CD4-positive, alpha-beta T cell (primary cell): ENCODE results near the gene NTRK1. TPM values are rescaled to one million over a fixed set of nuclear protein-coding genes. Genes with fewer than 3 reads are reported as not detected.

Experiments
- ATAC-seq: fragments of 200-7000 bp; cut with Tn5 transposase; one replicate; pipeline ENCODE4 v1.10.0; 2022; ENCODE audit warnings: mild to moderate bottlenecking; ENCODE audit not compliant: poor library complexity
- CTCF ChIA-PET: fragments of 350-600 bp; sonication (Branson Sonifier 250); formaldehyde crosslinking; loops from one replicate; lab custom pipeline; 2021; ENCODE audit warnings: antibody characterized with exemption, inconsistent platforms; lab: Charles Lee
- POLR2A ChIA-PET: fragments of 350-600 bp; sonication (Branson Sonifier 250); formaldehyde crosslinking; loops from one replicate; lab custom pipeline; 2021; ENCODE audit warnings: antibody characterized with exemption, inconsistent platforms; lab: Charles Lee
- DNase-seq, 14 experiments: peaks; one replicate each; pipeline ENCODE4 v3.0.0-alpha.2; 2013 to 2020; ENCODE audit warnings: mixed read lengths in 2 of 14
- H3K27ac ChIP-seq, 2 donors: one replicate each; pipeline versions ENCODE4 v1.5.1 to v1.7.0; 2013; ENCODE audit warnings: low read length in 2 of 2, low read depth in 1 of 2, mild to moderate bottlenecking in 1 of 2
- H3K27me3 ChIP-seq, 2 experiments: 1 replicate in 1 of 2; 2 replicates in 1 of 2; pipeline versions ENCODE4 v1.6.1 to v1.7.0; 2013; ENCODE audit warnings: low read length in 2 of 2, control low read depth in 1 of 2, mild to moderate bottlenecking in 1 of 2, moderate library complexity in 1 of 2; ENCODE audit not compliant: insufficient read depth in 2 of 2, control insufficient read depth in 1 of 2
- H3K36me3 ChIP-seq: one replicate; pipeline ENCODE4 v1.6.1; 2013; ENCODE audit warnings: low read length, control low read depth; ENCODE audit not compliant: insufficient read depth
- H3K4me1 ChIP-seq: one replicate; pipeline ENCODE4 v1.6.1; 2013; ENCODE audit warnings: low read length, control low read depth; ENCODE audit not compliant: insufficient read depth
- H3K4me3 ChIP-seq: one replicate; pipeline ENCODE4 v1.5.1; 2013; ENCODE audit warnings: mild to moderate bottlenecking, low read length, moderate library complexity
- H3K9me3 ChIP-seq, 2 experiments: 1 replicate in 1 of 2; 2 replicates in 1 of 2; pipeline versions ENCODE4 v1.6.1 to v1.7.0; 2013; ENCODE audit warnings: low read length in 2 of 2, mild to moderate bottlenecking in 2 of 2, control low read depth in 1 of 2, moderate library complexity in 1 of 2; ENCODE audit not compliant: control insufficient read depth in 1 of 2, insufficient read depth in 1 of 2
- H3K27ac Mint-ChIP-seq: one replicate; pipeline ENCODE4 v1.8.0; 2020; ENCODE audit warnings: mixed read lengths
- H3K27me3 Mint-ChIP-seq: one replicate; pipeline ENCODE4 v1.8.0; 2021; ENCODE audit warnings: mixed read lengths
- H3K36me3 Mint-ChIP-seq: one replicate; pipeline ENCODE4 v1.8.0; 2021; ENCODE audit warnings: low read depth, mixed read lengths
- H3K4me1 Mint-ChIP-seq: one replicate; pipeline ENCODE4 v1.8.0; 2021; ENCODE audit warnings: low read depth, mixed read lengths
- H3K4me3 Mint-ChIP-seq: one replicate; pipeline ENCODE4 v1.8.0; 2020; ENCODE audit warnings: mild to moderate bottlenecking, mixed read lengths
- H3K9me3 Mint-ChIP-seq: one replicate; pipeline ENCODE4 v1.8.0; 2020; ENCODE audit warnings: mixed read lengths
- CTCF ChIP-seq: fragments of 200-600 bp; IDR thresholded peaks from one replicate; pipeline ENCODE4 v1.8.0; 2022; ENCODE audit warnings: antibody characterized with exemption, mild to moderate bottlenecking
- intact Hi-C, 2 experiments: fragments of 100-400 bp; cut with DNase I in 1 of 2; cut with micrococcal nuclease in 1 of 2; formaldehyde crosslinking; loops; one replicate each; pipeline versions ENCODE4 v1.15.1 to v1.9.0; 2023 to 2025; cut with DNase I, micrococcal nuclease
- total RNA-seq, 174 experiments: library from RNA in 2 of 174; stranded (reverse) in 2 of 174; gene quantifications; one replicate each; pipeline ENCODE4 v1.2.3 and lab custom pipeline; 2021 to 2026

NTRK1 gene
- total RNA-seq, 2 experiments from 2014 or later: 0.42 to 0.52 TPM

- intact Hi-C loops: loop anchor here (1.0 to 10.0 kb wide), 6 partner anchors 20 to 171 kb away; partner anchors contain the start of genes ISG20L2 (in 1 of the 2), METTL25B (in 1 of the 2) and SH2D2A (in 1 of the 2)
- Histone ChIP-seq H3K27me3 (peaks cover 50 to 59% of the 10 kb centered on the region in 2 experiments), H3K27ac (no peak overlapping the region), H3K4me1 (peaks cover 29% of the 10 kb centered on the region), H3K9me3 (peaks cover 0 to 7% of the 10 kb centered on the region in 2 experiments), H3K4me3 (peak overlapping the region; percentile 52), H3K36me3 (no peaks in the 10 kb centered on the region)
- peaks cover 70% of the 10 kb centered on the region for H3K27me3 Mint-ChIP-seq
- no peak overlapping the region for H3K27ac Mint-ChIP-seq
- H3K9me3 Mint-ChIP-seq: no peaks in the 10 kb centered on the region
- no peak for TF ChIP-seq CTCF
- POLR2A ChIA-PET: interaction anchor here (0.5 to 2.9 kb wide), 10 partner anchors 11 to 169 kb away, joined by 3 to 20 read pairs (median 8); partner anchors contain the start of gene SH2D2A
- H3K36me3 Mint-ChIP-seq: no peaks in the 10 kb centered on the region
- H3K4me1 Mint-ChIP-seq: peaks cover 30% of the 10 kb centered on the region
- ATAC-seq: peak; percentile 35
- DNase-seq: peak in 5 of 14 experiments; percentile 15 to 59 (median 28)
- CTCF ChIA-PET: interaction anchor here (0.7 to 3.5 kb wide), 27 partner anchors 8 to 170 kb away, joined by 3 to 87 read pairs (median 7); partner anchors contain the start of genes ISG20L2, METTL25B, MRPL24 and PRCC
- H3K4me3 Mint-ChIP-seq: peak overlapping the region; percentile 81
Measured at GRCh38 chr1:156859523-156860112, 1.0 kb upstream of the NTRK1 start.

- intact Hi-C loops: loop anchor here (1.0 to 10.0 kb wide), 6 partner anchors 21 to 171 kb away; partner anchors contain the start of genes ISG20L2 (in 1 of the 2), METTL25B (in 1 of the 2) and SH2D2A (in 1 of the 2)
- ATAC-seq (peak; percentile 54), DNase-seq (peak; percentile 24 to 77 (median 50))
- no peaks in the 10 kb centered on the region for H3K36me3 Mint-ChIP-seq
- Histone ChIP-seq H3K36me3 (no peaks in the 10 kb centered on the region), H3K27me3 (peaks cover 53 to 62% of the 10 kb centered on the region in 2 experiments), H3K4me1 (peaks cover 29% of the 10 kb centered on the region), H3K4me3 (peak overlapping the region; percentile 52), H3K27ac (no peak overlapping the region), H3K9me3 (peaks cover 0 to 7% of the 10 kb centered on the region in 2 experiments)
- H3K27me3 Mint-ChIP-seq: peaks cover 75% of the 10 kb centered on the region
- H3K4me3 Mint-ChIP-seq: peak overlapping the region; percentile 81
- POLR2A ChIA-PET: interaction anchor here (0.7 to 2.9 kb wide), 9 partner anchors 11 to 170 kb away, joined by 3 to 20 read pairs (median 8); partner anchors contain the start of gene SH2D2A
- peak; percentile 87 for TF ChIP-seq CTCF
- H3K9me3 Mint-ChIP-seq: no peaks in the 10 kb centered on the region
- H3K4me1 Mint-ChIP-seq: peaks cover 30% of the 10 kb centered on the region
- CTCF ChIA-PET: interaction anchor here (0.7 to 3.5 kb wide), 29 partner anchors 9 to 171 kb away, joined by 3 to 87 read pairs (median 7); partner anchors contain the start of genes ISG20L2, METTL25B, MRPL24 and PRCC
- no peak overlapping the region for H3K27ac Mint-ChIP-seq
Measured at GRCh38 chr1:156860113-156860627, 495 bp upstream of the NTRK1 start.

- peaks cover 39% of the 10 kb centered on the region for H3K4me1 ChIP-seq
- Mint-ChIP-seq H3K9me3 (no peaks in the 10 kb centered on the region), H3K27me3 (peaks cover 75% of the 10 kb centered on the region), H3K4me3 (no peak overlapping the region), H3K4me1 (peaks cover 34% of the 10 kb centered on the region), H3K36me3 (no peaks in the 10 kb centered on the region), H3K27ac (no peak overlapping the region)
- TF ChIP-seq CTCF: no peak
- CTCF ChIA-PET: interaction anchor here (0.7 to 3.5 kb wide), 2 partner anchors 28 to 63 kb away, joined by 4 to 87 read pairs; no protein-coding TSS in a partner anchor
- POLR2A ChIA-PET: interaction anchor here (1.4 kb wide), 1 partner anchor 66 kb away, joined by 4 read pairs; no protein-coding TSS in a partner anchor
- peaks cover 58 to 65% of the 10 kb centered on the region in 2 experiments for H3K27me3 ChIP-seq
- no peaks in the 10 kb centered on the region for H3K36me3 ChIP-seq
- intact Hi-C loops: loop anchor here in 1 of 2 experiments (10.0 kb wide), 1 partner anchor 138 kb away; the partner anchor contains the start of genes ISG20L2 and METTL25B
- ATAC-seq (no peak), DNase-seq (no peak)
- no peak overlapping the region for H3K4me3 ChIP-seq
- peaks cover 0 to 7% of the 10 kb centered on the region in 2 experiments for H3K9me3 ChIP-seq
- H3K27ac ChIP-seq: no peak overlapping the region
Measured at GRCh38 chr1:156862584-156862983, 1.9 kb downstream of the NTRK1 start.
